HG03045 (cell line): ENCODE results near the gene CGB1.
"Not testable (repeated sequence)": the region's sequence is repeated elsewhere in the genome, so short reads cannot be mapped to it uniquely, and the experiment has no call there.

ENCODE experiments used
- ATAC-seq: cut with Tn5 transposase; IDR thresholded peaks from one replicate; pipeline ENCODE4 v1.9.1; 2021; ENCODE audit warnings: mild to moderate bottlenecking, moderate library complexity; ENCODE audit not compliant: unreplicated experiment

CGB1 gene

GRCh38 chr19:49036815-49037214, at the start of gene CGB1:
CGB1 (minus strand) TSS chr19:49036895; CDS start chr19:49036711, 184 bp downstream.
- ATAC-seq, result not testable (repeated sequence)

DNA sequence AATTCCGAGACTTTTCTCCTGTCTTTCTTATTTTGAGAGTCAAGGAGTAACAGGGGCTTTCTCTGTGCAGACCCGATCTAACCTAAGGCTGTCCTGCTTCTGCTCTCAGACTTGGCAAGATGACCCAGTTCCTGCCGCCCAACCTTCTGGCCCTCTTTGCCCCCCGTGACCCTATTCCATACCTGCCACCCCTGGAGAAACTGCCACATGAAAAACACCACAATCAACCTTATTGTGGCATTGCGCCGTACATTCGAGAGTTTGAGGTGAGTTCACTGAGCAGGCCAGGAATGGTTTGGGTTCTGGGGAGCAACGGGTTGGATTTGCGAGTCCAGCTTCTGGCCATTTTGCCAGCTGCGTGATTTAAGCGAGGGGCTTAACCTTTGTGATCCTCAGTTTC, 49.6 kb upstream of the CGB1 start:
- ATAC-seq, result no peak

DNA sequence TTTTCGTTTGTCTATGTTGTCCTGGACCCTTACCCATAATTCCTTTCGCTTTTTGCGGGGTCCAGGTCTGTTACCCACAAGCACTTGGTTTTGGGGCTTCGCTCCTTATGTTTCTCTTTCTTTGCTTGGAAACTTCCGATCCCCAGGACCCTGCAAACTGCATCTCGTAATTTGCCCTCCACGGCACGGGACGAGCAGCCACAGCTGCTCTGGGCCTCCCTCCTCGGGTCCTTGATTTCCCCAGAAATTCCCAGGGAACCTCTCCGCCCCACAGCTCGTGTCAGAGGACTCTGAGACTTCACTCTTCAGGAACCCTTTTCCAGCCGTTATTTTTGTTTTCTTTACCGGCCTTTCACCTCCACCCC, 49.2 kb upstream of the CGB1 start:
- no peak for ATAC-seq

- peak; percentile 85 for ATAC-seq
These were observed 48.5 kb upstream of the CGB1 start, which contains the start of gene SNRNP70 for GRCh38 chr19:49085020-49085867. SNRNP70 (plus strand) TSS chr19:49085451; CDS start chr19:49086415, 964 bp downstream.

GRCh38 chr19:49084206-49085019, 47.7 kb upstream of the CGB1 start:
- no peak for ATAC-seq

GRCh38 chr19:49081273-49081672, 44.6 kb upstream of the CGB1 start:
- ATAC-seq, result no peak

DNA sequence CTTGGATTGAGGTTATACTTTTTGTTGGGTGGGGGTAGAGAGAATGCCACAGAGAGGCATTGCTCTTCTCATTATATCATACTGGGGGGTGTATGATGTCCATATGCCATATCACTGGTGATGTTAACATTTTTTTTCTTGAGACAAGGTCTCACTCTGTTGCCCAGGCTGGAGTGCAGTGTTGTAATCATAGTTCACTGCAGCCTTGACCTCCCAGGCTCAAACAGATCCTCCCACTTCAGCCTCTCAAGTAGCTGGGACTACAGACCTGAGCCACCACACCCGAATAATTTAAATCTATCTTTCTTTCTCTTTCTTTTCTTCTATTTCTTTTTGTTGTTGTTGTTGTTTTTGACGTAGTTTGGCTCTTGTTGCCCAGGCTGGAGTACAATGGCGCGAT, 43.7 kb upstream of the CGB1 start:
- no peak for ATAC-seq

- ATAC-seq, result not testable (repeated sequence)
These were observed 38.2 kb upstream of the CGB1 start for GRCh38 chr19:49074869-49075268.

DNA sequence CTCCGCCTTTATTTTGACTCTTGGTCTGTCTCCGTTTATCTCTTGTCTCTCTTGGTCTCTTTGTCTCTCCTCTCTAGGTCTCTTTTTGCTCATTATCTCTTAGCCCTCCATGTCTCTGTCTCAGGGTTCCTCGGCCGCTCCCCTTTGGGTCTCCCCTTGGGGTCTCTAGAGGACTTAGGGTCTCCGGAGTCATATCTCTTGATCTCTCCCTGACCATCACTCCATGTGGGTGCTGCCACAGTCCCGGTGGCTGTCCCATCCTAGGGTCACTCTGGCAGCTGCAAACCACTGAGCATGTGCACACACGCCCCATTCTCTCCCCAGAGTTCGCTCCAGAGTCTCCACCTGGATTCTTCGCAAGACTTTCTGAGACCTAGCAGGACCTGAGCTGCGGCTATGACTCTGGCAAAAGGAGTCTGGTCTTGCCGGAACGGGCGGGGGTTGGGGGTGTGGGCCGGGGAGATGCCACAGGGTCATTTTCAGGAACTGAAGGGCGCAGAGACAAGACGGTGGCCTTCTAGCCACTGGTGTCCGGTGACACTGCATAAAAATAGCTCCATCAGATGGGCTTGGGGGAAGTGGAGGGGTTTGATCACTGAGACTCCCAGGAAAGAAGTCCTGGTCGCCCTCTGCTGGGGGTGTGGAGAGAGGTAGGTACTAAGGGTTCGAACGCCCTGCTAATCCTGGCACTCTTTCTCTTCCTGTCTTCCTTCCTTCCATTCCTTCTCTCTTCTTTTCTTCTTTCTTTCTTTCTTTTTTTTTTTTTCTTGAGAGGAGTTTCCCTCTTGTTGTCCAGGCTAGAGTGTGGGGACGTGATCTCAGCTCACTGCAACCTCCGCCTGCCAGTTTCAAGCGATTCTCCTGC, 37.1 kb upstream of the CGB1 start:
- no peak for ATAC-seq

DNA sequence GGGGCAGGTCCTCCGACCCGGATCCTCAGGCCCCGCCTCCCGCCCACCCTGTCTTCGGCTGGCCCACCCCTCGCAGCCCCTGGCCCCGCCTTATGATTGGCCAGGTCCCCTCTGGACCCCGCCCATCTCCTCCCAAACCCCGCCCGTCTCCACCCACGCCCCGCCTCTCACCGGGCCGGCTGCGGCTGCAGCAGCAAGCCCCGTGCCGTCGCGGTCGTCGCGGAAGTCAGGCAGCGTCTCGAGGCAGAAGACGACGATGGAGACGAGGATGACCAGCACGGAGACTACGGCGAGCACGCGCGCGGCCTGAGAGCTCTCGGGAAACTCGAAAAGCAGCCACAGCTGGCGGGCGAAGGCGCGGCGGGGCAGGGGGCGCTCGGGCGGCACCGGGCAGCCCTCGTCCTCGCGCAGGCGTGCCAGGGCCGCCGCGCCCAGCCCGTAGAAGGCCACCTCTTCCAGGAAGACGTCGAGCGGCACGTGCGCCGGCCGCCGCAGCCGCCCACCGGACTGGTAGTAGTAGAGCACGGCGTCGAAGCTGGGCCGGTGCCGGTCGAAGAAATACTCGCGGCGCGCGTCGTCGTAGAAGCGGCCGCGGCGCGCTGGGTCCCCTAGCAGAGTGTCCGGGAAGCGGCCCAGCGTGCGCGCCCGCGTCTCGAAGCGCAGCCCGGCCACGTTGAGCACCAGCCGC, 35.3 kb upstream of the CGB1 start:
- no peak for ATAC-seq

DNA sequence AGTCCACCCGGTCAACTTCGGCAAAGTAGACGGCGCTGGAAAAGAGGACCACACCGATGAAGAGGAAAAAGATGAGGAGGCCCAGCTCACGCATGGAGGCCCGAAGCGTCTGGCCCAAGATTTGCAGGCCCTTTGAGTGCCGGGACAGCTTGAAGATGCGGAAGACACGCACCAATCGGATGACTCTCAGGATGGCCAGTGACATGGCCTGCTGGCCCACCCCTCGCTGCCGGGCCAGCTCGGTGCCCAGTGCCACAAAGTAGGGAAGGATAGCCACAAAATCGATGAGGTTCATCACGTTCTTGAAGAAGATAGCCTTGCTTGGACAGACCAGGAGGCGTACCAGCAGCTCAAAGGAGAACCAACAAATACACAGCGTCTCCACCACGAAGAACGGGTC, 33.7 kb upstream of the CGB1 start:
- ATAC-seq, result no peak

DNA sequence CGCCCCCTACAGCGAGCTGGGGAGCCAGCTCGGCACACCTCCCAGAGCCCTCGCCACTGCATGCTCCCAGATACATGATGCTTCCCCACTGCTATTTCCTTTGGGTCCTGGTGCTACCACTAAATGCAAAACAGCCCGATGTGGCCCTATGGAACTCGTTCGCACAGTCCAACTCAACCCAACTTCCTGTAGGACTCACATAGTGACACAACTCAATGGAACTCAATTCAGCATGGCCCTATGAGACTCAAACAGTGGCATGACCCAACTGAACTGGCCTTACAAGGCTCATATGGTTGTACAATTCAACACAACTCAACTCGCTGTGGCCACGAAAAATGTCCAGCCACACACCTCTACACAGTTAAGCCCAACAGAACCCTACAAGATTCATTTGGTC, 32.3 kb upstream of the CGB1 start:
- ATAC-seq, result no peak

DNA sequence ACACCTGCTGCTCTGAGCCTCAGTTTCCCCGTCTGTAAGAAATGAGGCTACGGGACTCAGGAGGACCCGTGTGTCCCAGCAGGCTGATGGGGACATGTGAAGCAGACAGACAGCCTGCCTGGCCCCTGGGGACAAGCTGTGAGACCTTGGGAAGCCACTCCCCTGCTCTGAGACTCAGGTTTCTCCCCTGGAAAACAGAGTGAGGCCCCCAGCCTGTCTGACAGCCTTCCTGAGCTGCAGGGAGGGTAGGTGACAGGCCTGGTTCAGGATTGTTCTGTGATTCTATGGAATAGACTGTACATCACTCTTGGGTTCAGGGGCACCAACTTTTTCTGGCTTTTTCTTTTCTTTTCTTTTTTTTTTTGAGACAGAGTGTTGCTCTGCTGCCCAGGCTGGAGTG, 30.9 kb upstream of the CGB1 start:
- ATAC-seq, result no peak

GRCh38 chr19:49065905-49066512, 29.3 kb upstream of the CGB1 start:
- no peak for ATAC-seq

- ATAC-seq, result no peak
These were observed 28.3 kb upstream of the CGB1 start, which contains the start of gene NTF4 for GRCh38 chr19:49064768-49065611. NTF4 (minus strand) TSS chr19:49064818; CDS start chr19:49061997, 2,821 bp downstream.

DNA sequence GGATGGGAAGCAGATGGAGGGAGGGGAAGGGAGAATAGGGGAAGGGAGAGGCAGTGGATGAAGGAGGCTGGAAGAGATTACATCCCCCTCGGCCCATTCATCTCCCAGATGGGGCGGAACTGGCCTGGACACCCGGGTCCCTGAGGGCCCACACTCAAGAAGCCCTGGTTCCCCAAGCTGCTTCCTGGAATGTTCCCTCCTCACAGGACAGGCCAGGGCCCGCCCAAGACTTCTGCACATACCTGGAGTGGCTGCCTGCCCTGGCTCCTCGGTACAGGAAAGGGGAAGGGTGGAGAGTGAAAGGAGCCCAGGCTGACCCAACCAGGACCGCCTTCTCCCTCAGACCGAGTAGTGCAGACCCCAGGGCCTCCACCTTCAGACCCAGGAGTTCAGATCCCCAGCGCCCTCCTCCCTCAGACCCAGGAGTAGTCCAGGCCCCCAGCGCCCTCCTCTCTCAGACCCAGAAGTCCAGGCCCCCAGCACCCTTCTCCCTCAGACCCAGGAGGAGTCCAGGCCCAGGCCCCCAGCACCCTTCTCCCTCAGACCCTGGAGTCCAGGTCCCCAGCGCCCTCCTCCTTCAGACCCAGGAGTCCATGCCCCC, 27.4 kb upstream of the CGB1 start:
- no peak for ATAC-seq

DNA sequence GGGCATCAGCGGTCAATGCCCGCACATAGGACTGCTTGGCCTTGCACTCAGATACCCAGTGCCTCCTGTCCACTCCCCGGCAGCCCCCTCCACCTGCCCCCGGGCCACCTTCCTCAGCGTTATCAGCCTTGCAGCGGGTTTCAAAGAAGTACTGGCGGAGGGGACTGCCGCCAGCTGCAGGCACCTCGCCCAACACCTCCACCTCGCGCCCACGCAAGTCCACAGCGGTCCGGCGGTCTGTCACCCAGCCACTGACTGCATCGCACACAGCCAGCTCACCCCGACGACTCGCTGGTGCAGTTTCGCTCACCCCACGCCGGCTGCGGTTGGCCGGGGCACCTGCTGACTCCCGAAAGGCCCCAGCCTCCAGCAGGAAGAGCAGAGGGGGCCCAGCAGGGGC, 24.8 kb upstream of the CGB1 start:
- ATAC-seq, result no peak

DNA sequence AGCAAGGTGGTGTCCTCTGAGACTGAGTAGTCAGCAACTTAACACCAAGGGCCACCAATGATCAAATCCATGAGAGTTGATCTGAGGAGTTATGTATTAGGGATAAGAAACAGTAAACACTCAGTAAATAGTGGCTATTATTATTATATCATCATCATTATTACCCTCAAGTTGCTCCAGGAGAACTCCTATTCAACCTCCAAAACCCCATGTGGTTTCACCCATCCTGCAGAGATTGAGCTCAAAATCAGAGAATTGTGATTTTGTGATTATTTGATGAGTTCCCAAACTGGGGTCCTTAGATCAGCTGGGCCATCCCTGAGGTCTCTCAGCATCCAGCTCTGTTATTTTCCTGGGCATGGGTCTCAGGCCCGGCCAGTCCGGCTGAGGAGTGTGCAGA, 24.3 kb upstream of the CGB1 start:
- no peak for ATAC-seq

DNA sequence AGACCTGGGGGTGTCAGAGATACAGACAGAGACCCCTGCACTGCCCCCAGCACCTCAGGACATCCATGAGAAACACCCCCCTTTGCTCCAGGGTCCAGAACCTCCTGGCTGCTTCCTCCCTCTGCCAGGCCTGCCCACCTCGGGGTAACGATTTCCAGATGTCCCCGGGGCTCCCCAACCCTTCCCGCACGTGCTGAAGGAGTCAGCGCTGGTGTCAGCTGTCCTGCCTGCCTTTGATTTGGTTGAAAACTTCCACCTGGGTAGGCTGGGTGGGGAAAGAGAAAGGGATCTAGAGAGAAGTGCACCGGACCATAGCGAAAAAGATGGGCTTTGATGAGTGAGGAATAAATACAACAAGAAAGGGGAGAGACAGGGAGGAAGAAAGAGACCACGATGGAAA, 22.4 kb upstream of the CGB1 start:
- ATAC-seq, result no peak
